Esophagus squamous epithelium (tissue), 4 donors: ENCODE measurements around the gene IRF7.

Experiments
- CTCF ChIP-seq, 6 experiments: fragments of 450-650 bp in 4 of 6; fragments of 200-600 bp in 2 of 6; sonication (generic) in 2 of 6; IDR thresholded peaks; one replicate each; pipeline ENCODE4 v1.5.1; 2016 to 2019; ENCODE audit warnings: antibody characterized with exemption in 6 of 6, mild to moderate bottlenecking in 4 of 6, moderate library complexity in 4 of 6
- POLR2A ChIP-seq, 4 donors: fragments of 450-650 bp; IDR thresholded peaks; one replicate each; pipeline ENCODE4 v1.6.1; 2017; ENCODE audit warnings: antibody characterized with exemption in 4 of 4, mild to moderate bottlenecking in 4 of 4, moderate library complexity in 3 of 4

GRCh38 chr11:619628-620050 lies 3.9 kb upstream of the IRF7 start:
- TF ChIP-seq CTCF (IDR thresholded peaks at IDR 0.05) (no peak), POLR2A (IDR thresholded peaks at IDR 0.05) (no peak)
